ENCODE results near the gene ZNF700.

- no peak for TF ChIP-seq CTCF (IDR thresholded peaks at IDR 0.05)
- TF ChIP-seq EZH2 (IDR thresholded peaks at IDR 0.05; ENCODE audit: borderline replicate concordance, insufficient read depth, low read depth, low read length, poor library complexity, severe bottlenecking) = no peak
These were observed 17.3 kb downstream of the ZNF700 start for GRCh38 chr19:11942008-11942842.

All from B cell (primary cell).